Cardiac muscle cell (in vitro differentiated cells and primary cell): ENCODE results near the gene GLB1L. TPM values are rescaled to one million over a fixed set of nuclear protein-coding genes. Genes with fewer than 3 reads are reported as not detected.
"Not testable (repeated sequence)": the region's sequence is repeated elsewhere in the genome, so short reads cannot be mapped to it uniquely, and the experiment has no call there.

Experiments
- DNase-seq, 2 donors: peaks; one replicate each; pipeline versions ENCODE4 v3.0.0 to v3.0.0-alpha.2; 2010 to 2017; ENCODE audit warnings: low read depth in 1 of 2, low spot score in 1 of 2
- H3K27ac ChIP-seq: fragments of 200-600 bp; sonication (generic); 2 replicates; pipeline ENCODE4 v1.5.1; 2016
- H3K27me3 ChIP-seq: fragments of 200-600 bp; sonication (generic); 2 replicates; pipeline ENCODE4 v1.6.0; 2016; ENCODE audit warnings: control low read depth
- H3K36me3 ChIP-seq: fragments of 200-600 bp; sonication (generic); 2 replicates; pipeline ENCODE4 v1.5.1; 2016; ENCODE audit warnings: control low read depth
- H3K4me1 ChIP-seq: fragments of 200-600 bp; sonication (generic); 2 replicates; pipeline ENCODE4 v1.8.1; 2017; ENCODE audit warnings: low read depth, mild to moderate bottlenecking, mixed run types
- H3K4me3 ChIP-seq: fragments of 200-600 bp; sonication (generic); 2 replicates; pipeline ENCODE4 v1.5.1; 2016; ENCODE audit warnings: mild to moderate bottlenecking
- H3K9me3 ChIP-seq: fragments of 200-600 bp; sonication (generic); 2 replicates; pipeline ENCODE4 v1.5.1; 2017; ENCODE audit warnings: low read depth, mild to moderate bottlenecking, control low read depth
- polyA plus RNA-seq: library from polyadenylated mRNA; unstranded; fragments of >200 nt; fragmentation: Nextera tagmentation; extraction: Ambion mirVana; gene quantifications from 2 replicates; pipeline ENCODE4 v1.2.1, GENCODE V29; 2016
- total RNA-seq: library from RNA; depleted of rRNA; stranded (reverse); fragments of >200 nt; gene quantifications from 2 replicates; pipeline ENCODE4 v1.2.3, GENCODE V29; 2016
- TF ChIP-seq, protein P1 (sequence below): IDR thresholded peaks from 2 replicates; pipeline ENCODE4 v1.5.1; 2012; ENCODE audit warnings: low read depth, mild to moderate bottlenecking, low read length

Gene GLB1L
- total and polyA plus RNA-seq, 2 experiments from 2014 or later: 3.3 to 10.4 TPM

DNA sequence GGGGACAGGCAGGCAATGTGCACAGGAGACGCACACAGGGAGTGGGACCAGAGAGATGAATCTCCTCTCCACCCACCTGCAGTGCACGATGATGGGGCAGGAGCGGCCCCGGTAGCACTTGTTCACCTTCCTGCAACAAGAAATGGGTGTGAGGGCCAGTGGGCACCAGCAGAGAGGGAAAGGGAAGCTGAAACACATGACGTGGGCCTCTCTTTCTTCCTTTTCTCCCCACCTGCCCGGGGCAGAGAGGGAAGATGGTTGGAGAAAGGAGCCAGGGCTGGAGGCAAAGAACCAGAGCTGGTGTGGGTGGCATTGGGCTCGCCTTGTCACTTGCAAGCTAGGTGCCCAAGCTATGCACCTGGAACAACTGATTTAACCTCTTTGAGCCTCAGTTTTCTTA, 46.1 kb upstream of the GLB1L start:
- Histone ChIP-seq H3K9me3 (no peaks in the 10 kb centered on the region), H3K4me3 (no peak overlapping the region), H3K4me1 (no peaks in the 10 kb centered on the region), H3K27me3 (no peaks in the 10 kb centered on the region), H3K27ac (no peak overlapping the region), H3K36me3 (no peaks in the 10 kb centered on the region)
- DNase-seq: no peak
- TF ChIP-seq, protein P1, sequence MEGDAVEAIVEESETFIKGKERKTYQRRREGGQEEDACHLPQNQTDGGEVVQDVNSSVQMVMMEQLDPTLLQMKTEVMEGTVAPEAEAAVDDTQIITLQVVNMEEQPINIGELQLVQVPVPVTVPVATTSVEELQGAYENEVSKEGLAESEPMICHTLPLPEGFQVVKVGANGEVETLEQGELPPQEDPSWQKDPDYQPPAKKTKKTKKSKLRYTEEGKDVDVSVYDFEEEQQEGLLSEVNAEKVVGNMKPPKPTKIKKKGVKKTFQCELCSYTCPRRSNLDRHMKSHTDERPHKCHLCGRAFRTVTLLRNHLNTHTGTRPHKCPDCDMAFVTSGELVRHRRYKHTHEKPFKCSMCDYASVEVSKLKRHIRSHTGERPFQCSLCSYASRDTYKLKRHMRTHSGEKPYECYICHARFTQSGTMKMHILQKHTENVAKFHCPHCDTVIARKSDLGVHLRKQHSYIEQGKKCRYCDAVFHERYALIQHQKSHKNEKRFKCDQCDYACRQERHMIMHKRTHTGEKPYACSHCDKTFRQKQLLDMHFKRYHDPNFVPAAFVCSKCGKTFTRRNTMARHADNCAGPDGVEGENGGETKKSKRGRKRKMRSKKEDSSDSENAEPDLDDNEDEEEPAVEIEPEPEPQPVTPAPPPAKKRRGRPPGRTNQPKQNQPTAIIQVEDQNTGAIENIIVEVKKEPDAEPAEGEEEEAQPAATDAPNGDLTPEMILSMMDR: no peak

DNA sequence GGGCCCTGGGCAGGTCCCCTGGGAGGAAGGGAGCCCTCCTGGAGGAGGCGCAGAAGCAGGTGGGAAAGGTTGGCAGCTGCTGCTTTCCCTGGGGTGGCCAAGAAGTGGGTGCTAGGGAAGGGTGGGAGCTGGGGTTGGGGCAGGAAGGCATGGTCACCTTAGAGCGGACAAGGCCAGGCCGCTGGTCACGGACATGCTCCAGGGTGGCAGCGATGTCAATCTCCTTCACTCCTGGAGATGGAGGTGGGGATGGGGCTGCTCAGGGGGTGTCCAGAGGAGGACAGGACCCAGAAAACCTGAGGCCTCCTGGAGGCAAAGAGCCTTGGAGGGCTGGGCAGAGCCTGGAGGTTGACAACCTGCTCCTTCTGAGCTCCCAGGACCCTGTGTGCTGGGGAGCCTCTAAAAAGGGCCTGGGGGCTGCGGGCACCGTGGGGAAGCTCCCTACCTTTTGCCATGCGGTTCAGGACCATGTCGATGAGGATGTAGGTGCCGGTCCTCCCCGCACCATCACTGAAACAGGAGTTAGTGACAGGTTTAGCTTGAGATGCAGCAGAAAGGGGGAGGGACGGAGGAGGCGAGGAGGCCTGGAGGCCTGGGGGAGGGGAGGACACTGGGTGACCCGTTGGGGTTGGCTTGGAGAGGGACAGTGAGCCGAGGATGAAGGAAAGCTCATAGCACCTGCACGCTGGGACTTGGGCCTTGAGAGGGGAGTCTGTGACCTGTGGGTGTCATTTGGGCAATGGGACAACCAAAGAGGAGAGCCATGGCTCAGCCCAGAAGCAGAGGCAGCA, 45.3 kb upstream of the GLB1L start:
- Histone ChIP-seq H3K9me3 (no peaks in the 10 kb centered on the region), H3K27me3 (no peaks in the 10 kb centered on the region), H3K4me1 (no peaks in the 10 kb centered on the region), H3K36me3 (no peaks in the 10 kb centered on the region), H3K4me3 (no peak overlapping the region), H3K27ac (no peak overlapping the region)
- TF ChIP-seq, protein P1: no peak
- no peak for DNase-seq

DNA sequence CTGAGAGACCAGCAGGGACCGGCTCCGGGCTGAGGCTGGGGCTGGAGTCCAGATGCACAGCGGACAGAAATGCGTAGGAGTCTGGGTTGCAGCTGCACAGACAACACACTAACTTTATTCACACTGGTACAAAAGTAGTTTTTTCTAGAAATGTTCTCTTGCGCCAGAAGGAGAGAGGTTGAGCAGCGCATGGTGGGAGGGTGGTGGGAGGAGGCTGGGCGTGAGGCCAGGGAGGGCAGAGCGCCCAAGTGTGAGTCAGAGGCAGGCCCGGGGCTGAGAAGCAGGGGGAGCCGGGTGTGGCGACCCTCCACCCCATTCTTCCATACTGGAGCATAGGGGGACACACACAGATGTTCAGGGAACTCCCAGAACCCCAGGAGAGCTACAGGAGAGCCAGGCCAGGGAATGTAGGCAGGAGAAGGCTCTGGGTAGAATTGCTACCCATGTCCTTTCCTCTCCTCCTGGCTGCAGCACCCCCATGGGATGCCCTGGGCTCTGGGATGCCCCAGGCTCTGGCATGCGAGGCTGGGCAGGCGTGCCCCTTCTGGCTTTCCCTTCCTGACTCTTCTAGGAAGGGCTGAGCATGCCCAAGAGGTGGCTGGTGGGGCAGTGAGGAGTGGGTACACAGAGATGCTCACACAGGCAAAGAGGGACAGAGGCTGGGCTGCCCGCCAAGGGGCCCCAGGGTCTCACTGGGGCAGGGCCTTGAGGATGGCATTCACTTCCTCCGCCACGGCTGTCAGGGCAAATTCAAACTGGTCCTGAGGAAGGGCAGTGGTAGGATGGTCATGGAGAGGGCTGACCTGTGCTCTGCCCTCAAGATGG, 44.5 kb upstream of the GLB1L start:
- peak in 1 of 2 donors; percentile 98 for DNase-seq
- Histone ChIP-seq H3K27ac (no peak overlapping the region), H3K36me3 (peaks cover 3% of the 10 kb centered on the region), H3K4me1 (no peaks in the 10 kb centered on the region), H3K4me3 (no peak overlapping the region), H3K27me3 (no peaks in the 10 kb centered on the region), H3K9me3 (no peaks in the 10 kb centered on the region)
- TF ChIP-seq, protein P1: no peak

- Histone ChIP-seq H3K9me3 (no peaks in the 10 kb centered on the region), H3K27ac (no peak overlapping the region), H3K27me3 (no peaks in the 10 kb centered on the region), H3K36me3 (peaks cover 7% of the 10 kb centered on the region), H3K4me3 (no peak overlapping the region), H3K4me1 (no peaks in the 10 kb centered on the region)
- TF ChIP-seq, protein P1: no peak
- no peak for DNase-seq
These were observed 43.9 kb upstream of the GLB1L start for GRCh38 chr2:219289195-219289536.

- no peaks in the 10 kb centered on the region for H3K9me3 ChIP-seq
- no peaks in the 10 kb centered on the region for H3K4me1 ChIP-seq
- H3K27me3 ChIP-seq: no peaks in the 10 kb centered on the region
- H3K27ac ChIP-seq: peak overlapping the region; percentile 69
- TF ChIP-seq, protein P1: no peak
- no peak overlapping the region for H3K4me3 ChIP-seq
- DNase-seq: no peak
- peaks cover 7% of the 10 kb centered on the region for H3K36me3 ChIP-seq
These were observed 42.5 kb upstream of the GLB1L start for GRCh38 chr2:219287580-219288265.

DNA sequence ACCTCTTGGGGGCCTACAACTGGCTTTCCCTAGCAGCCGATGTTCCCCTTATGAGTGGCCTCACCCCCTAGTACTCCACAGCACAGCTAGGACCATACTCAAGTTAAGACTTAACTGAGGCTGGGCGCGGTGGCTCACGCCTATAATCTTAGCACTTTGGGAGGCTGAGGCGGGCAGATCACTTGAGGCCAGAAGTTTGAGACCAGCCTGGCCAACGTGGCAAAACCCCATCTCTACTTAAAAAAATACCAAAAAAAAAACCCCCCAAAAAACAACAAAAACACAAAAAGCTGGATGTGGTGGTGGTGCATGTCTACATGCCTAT, 41.8 kb upstream of the GLB1L start:
- DNase-seq, H3K4me3 ChIP-seq, H3K27me3 ChIP-seq, H3K9me3 ChIP-seq, H3K4me1 ChIP-seq: not testable (repeated sequence)
- peaks cover 11% of the 10 kb centered on the region for H3K36me3 ChIP-seq
- H3K27ac ChIP-seq: peak overlapping the region; percentile 14
